ENCODE measurements around the gene CARNS1. TPM values are rescaled to one million over a fixed set of nuclear protein-coding genes. Genes with fewer than 3 reads are reported as not detected.

The CARNS1 gene
- total and polyA plus RNA-seq, 2 of the 8 experiments (the other 6 are each of a cell fraction or from before 2014, with no cell fraction given) = 0.82 to 1.1 TPM

DNA sequence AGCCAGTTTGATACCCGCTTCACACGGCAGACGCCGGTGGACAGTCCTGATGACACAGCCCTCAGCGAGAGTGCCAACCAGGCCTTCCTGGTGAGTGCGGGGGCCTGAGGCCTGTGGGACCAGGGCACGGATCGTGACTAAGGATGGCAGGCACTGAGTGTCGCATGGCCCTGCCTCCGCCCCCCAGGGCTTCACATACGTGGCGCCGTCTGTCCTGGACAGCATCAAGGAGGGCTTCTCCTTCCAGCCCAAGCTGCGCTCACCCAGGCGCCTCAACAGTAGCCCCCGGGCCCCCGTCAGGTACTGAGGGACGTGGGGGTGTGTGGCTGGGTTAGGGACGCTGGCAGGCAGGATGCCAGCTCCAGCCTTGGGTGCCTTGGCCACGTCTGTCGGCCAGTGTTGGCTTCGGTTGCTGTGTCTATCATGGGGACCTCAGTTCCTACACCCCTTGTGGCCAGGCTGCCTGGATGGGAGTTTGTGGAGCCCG lies 19.0 kb downstream of the CARNS1 start:
- no peak overlapping the region for H3K23ac ChIP-seq (ENCODE audit: insufficient read length)
- H4K8ac ChIP-seq (ENCODE audit: extremely low read depth, insufficient read depth, low read length) = no peak overlapping the region
- no peaks in the 10 kb centered on the region for H3K79me1 ChIP-seq (ENCODE audit: low read depth, low read length)
- H4K91ac ChIP-seq (replicated peaks; ENCODE audit: insufficient read length, low read length) = no peak overlapping the region
- no peak overlapping the region; the same call in 1 of the 2 replicates for H2BK5ac ChIP-seq (ENCODE audit: low read depth, low read length)
- no peak overlapping the region for H3K4me3 ChIP-seq (ENCODE audit: extremely low read depth in 1 of 4, insufficient read depth in 2 of 4, low read depth in 3 of 4, low read length in 4 of 4)
- no peaks in the 10 kb centered on the region for H3K23me2 ChIP-seq (ENCODE audit: low read depth, low read length)
- peaks cover 0 to under 1% of the 10 kb centered on the region in 2 experiments; a peak in 2 of 4 replicates for H3K79me2 ChIP-seq (ENCODE audit: control insufficient read depth in 1 of 2, insufficient read depth in 2 of 2, low read length in 2 of 2)
- peaks cover 0 to 17% (median 14%) of the 10 kb centered on the region in 4 experiments; a peak in 6 of 7 replicates for H3K4me1 ChIP-seq (replicated peaks in 1 of 4; ENCODE audit: control insufficient read depth in 3 of 4, insufficient read depth in 4 of 4, low read length in 3 of 4)
- H2BK12ac ChIP-seq (ENCODE audit: low read depth, low read length) = no peak overlapping the region
- ChIA-PET POLR2A (ENCODE audit: partially characterized antibody) (interaction anchor here (1.0 to 12.5 kb wide), 5 partner anchors 15 to 43 kb away, joined by 3 to 104 read pairs (median 4); partner anchors contain the start of genes CARNS1, PPP1CA and RAD9A), CTCF (ENCODE audit: partially characterized antibody) (no interaction called here)
- no peak overlapping the region for H3K9ac ChIP-seq (replicated peaks in 1 of 4; ENCODE audit: extremely low read depth in 1 of 4, low read depth in 3 of 4, low read length in 3 of 4)
- H2AK5ac ChIP-seq (ENCODE audit: low read depth, low read length) = no peak overlapping the region
- H3K36me3 ChIP-seq (ENCODE audit: control insufficient read depth in 2 of 4, insufficient read depth in 4 of 4, low read length in 3 of 4) = peaks cover 6 to 25% (median 14%) of the 10 kb centered on the region in 4 experiments; a peak in 7 of 8 replicates
- no peak overlapping the region for H3K4ac ChIP-seq (replicated peaks; ENCODE audit: insufficient read length, low read depth, low read length)
- 91% methylated on average over 22 of the region's 23 CpGs; no CpG with 5 or more reads in 1 of the 2 experiments for WGBS, 2 experiments (ENCODE audit: extremely low coverage in 1 of 2, insufficient coverage in 1 of 2, insufficient read length in 1 of 2, insufficient replicate concordance in 2 of 2, low coverage in 1 of 2, low lambda C conversion rate in 2 of 2, missing lambda C conversion rate in 1 of 2)
- H3K14ac ChIP-seq (ENCODE audit: insufficient read length) = no peak overlapping the region
- no peak overlapping the region for H3K18ac ChIP-seq (ENCODE audit: extremely low read depth, low read length)
- no peak overlapping the region for H2BK15ac ChIP-seq (ENCODE audit: low read length)
- no peak for FAIRE-seq
- no peak overlapping the region for H3K56ac ChIP-seq (replicated peaks; ENCODE audit: insufficient read length, low read depth, low read length)
- peaks cover 0 to 19% of the 10 kb centered on the region in 2 experiments for H4K20me1 ChIP-seq (replicated peaks in 1 of 2; ENCODE audit: control insufficient read depth in 1 of 2, insufficient read depth in 2 of 2, low read length in 2 of 2)
- no peak overlapping the region for H4K5ac ChIP-seq (ENCODE audit: insufficient read length, low read depth, low read length)
- H3K9me3 ChIP-seq (ENCODE audit: insufficient read depth in 2 of 2, low read depth in 1 of 2, low read length in 1 of 2) = no peaks in the 10 kb centered on the region
- no peak for DNase-seq (ENCODE audit: low read depth in 1 of 2, low spot score in 2 of 2)
- H2BK120ac ChIP-seq (replicated peaks; ENCODE audit: low read depth, low read length) = no peak overlapping the region
- H2BK20ac ChIP-seq (ENCODE audit: low read length) = no peak overlapping the region
- H3K27ac ChIP-seq (ENCODE audit: low read depth, low read length) = no peak overlapping the region
- H2AFZ ChIP-seq (ENCODE audit: low read length) = no peak overlapping the region
- H3K4me2 ChIP-seq (ENCODE audit: insufficient read depth in 1 of 2, low read depth in 2 of 2, low read length in 2 of 2) = no peak overlapping the region
- H3K27me3 ChIP-seq (replicated peaks in 1 of 4; ENCODE audit: control insufficient read depth in 3 of 4, extremely low read depth in 1 of 4, insufficient read depth in 3 of 4, low read length in 3 of 4) = no peaks in the 10 kb centered on the region
- TF ChIP-seq FOSL1 (IDR thresholded peaks at IDR 0.05; ENCODE audit: insufficient read depth, low read depth, low read length) (no peak), PHF8 (conservative IDR thresholded peaks at IDR 0.05; ENCODE audit: low read depth, low read length) (no peak), KDM5A (IDR thresholded peaks at IDR 0.05; ENCODE audit: low read length) (no peak), CHD2 (IDR thresholded peaks at IDR 0.05; ENCODE audit: low read length) (no peak), JUN (IDR thresholded peaks at IDR 0.05; ENCODE audit: low read depth, low read length) (no peak), TCF12 (IDR thresholded peaks at IDR 0.05; ENCODE audit: low read depth, low read length) (no peak), POLR2A (IDR thresholded peaks at IDR 0.05; ENCODE audit: control extremely low read depth in 1 of 2, low read depth in 2 of 2, low read length in 2 of 2) (no peak), SIN3A (conservative IDR thresholded peaks at IDR 0.05 in 1 of 2, IDR thresholded peaks at IDR 0.05 in 1 of 2; ENCODE audit: low read depth in 1 of 2, low read length in 2 of 2) (no peak), CEBPB (IDR thresholded peaks at IDR 0.05; ENCODE audit: low read depth, low read length) (no peak), BCL11A (IDR thresholded peaks at IDR 0.05; ENCODE audit: low read depth in 2 of 2, low read length in 2 of 2) (no peak)
- TF ChIP-seq, protein P1, sequence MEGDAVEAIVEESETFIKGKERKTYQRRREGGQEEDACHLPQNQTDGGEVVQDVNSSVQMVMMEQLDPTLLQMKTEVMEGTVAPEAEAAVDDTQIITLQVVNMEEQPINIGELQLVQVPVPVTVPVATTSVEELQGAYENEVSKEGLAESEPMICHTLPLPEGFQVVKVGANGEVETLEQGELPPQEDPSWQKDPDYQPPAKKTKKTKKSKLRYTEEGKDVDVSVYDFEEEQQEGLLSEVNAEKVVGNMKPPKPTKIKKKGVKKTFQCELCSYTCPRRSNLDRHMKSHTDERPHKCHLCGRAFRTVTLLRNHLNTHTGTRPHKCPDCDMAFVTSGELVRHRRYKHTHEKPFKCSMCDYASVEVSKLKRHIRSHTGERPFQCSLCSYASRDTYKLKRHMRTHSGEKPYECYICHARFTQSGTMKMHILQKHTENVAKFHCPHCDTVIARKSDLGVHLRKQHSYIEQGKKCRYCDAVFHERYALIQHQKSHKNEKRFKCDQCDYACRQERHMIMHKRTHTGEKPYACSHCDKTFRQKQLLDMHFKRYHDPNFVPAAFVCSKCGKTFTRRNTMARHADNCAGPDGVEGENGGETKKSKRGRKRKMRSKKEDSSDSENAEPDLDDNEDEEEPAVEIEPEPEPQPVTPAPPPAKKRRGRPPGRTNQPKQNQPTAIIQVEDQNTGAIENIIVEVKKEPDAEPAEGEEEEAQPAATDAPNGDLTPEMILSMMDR (IDR thresholded peaks at IDR 0.05; ENCODE audit: control extremely low read depth in 1 of 3, insufficient read depth in 1 of 3, low read depth in 1 of 3, low read length in 3 of 3) = no peak
